ENCODE data around the gene JAG1.

DNA sequence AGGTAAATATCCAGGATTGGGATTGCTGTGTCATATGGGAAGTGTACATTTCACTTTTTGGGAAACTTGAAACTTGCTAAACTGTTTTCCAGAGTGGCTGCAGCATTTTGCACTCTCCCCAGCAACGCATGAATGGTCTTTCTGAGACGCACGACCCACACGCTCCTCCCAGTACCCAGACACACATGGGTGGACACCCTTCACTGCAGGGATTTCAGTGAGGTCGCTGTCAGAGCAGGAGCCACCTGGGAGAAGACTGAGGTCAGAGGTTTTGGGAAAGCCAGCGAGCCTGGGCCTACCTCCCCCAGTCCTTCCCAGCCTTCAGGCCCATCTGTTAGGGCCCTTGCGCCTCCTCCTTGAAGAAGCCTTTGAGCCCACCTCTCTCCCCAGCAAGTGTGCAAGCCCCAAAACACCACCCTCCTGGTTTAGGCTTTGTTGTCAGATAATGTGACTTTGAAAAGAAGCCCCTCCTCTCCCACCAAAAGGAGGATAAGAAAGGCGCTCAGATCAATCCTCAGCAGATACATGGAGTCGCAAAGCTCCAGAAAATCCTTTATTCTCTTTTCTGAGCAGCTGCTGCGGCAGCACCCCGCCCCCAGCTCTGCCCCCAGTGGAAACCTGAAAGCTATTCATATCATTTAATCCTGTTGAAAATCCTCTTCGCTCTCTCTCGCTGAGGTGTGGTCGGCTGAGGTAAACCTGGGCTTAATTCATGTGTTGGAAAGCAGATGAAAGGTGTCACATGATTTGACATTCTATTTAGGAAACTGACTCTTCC lies 12.7 kb upstream of the JAG1 start:
- TF ChIP-seq ZFP30 (CRISPR knock-in tag; IDR thresholded peaks at IDR 0.05) (no peak), TOX (CRISPR knock-in tag; IDR thresholded peaks at IDR 0.05; ENCODE audit: borderline replicate concordance) (no peak), ARNTL (CRISPR knock-in tag; IDR thresholded peaks at IDR 0.05; ENCODE audit: borderline replicate concordance, low read depth) (no peak), ESRRG (CRISPR knock-in tag; IDR thresholded peaks at IDR 0.05) (no peak), RARB (CRISPR knock-in tag; IDR thresholded peaks at IDR 0.05) (no peak), PATZ1 (CRISPR knock-in tag; IDR thresholded peaks at IDR 0.05; ENCODE audit: borderline replicate concordance) (no peak)
- TF ChIP-seq, protein P1, sequence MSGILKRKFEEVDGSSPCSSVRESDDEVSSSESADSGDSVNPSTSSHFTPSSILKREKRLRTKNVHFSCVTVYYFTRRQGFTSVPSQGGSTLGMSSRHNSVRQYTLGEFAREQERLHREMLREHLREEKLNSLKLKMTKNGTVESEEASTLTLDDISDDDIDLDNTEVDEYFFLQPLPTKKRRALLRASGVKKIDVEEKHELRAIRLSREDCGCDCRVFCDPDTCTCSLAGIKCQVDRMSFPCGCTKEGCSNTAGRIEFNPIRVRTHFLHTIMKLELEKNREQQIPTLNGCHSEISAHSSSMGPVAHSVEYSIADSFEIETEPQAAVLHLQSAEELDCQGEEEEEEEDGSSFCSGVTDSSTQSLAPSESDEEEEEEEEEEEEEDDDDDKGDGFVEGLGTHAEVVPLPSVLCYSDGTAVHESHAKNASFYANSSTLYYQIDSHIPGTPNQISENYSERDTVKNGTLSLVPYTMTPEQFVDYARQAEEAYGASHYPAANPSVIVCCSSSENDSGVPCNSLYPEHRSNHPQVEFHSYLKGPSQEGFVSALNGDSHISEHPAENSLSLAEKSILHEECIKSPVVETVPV (CRISPR knock-in tag; IDR thresholded peaks at IDR 0.05): no peak
